HTR-8/SVneo (cell line): ENCODE results near the gene ZNF638.
A peak's percentile ranks its signal among the peaks of the same experiment; 100 is the strongest.
"Not testable (repeated sequence)": the region's sequence is repeated elsewhere in the genome, so short reads cannot be mapped to it uniquely, and the experiment has no call there.

Experiments used
- DNase-seq: peaks from one replicate; pipeline ENCODE4 v3.0.0; 2011; ENCODE audit warnings: low spot score, mixed read lengths; ENCODE audit not compliant: insufficient read length
- FAIRE-seq: peaks from 2 replicates; lab custom pipeline; 2011; peaks lifted over from hg19 to GRCh38; lab: Jason Lieb, UNC

The ZNF638 gene, protein sequence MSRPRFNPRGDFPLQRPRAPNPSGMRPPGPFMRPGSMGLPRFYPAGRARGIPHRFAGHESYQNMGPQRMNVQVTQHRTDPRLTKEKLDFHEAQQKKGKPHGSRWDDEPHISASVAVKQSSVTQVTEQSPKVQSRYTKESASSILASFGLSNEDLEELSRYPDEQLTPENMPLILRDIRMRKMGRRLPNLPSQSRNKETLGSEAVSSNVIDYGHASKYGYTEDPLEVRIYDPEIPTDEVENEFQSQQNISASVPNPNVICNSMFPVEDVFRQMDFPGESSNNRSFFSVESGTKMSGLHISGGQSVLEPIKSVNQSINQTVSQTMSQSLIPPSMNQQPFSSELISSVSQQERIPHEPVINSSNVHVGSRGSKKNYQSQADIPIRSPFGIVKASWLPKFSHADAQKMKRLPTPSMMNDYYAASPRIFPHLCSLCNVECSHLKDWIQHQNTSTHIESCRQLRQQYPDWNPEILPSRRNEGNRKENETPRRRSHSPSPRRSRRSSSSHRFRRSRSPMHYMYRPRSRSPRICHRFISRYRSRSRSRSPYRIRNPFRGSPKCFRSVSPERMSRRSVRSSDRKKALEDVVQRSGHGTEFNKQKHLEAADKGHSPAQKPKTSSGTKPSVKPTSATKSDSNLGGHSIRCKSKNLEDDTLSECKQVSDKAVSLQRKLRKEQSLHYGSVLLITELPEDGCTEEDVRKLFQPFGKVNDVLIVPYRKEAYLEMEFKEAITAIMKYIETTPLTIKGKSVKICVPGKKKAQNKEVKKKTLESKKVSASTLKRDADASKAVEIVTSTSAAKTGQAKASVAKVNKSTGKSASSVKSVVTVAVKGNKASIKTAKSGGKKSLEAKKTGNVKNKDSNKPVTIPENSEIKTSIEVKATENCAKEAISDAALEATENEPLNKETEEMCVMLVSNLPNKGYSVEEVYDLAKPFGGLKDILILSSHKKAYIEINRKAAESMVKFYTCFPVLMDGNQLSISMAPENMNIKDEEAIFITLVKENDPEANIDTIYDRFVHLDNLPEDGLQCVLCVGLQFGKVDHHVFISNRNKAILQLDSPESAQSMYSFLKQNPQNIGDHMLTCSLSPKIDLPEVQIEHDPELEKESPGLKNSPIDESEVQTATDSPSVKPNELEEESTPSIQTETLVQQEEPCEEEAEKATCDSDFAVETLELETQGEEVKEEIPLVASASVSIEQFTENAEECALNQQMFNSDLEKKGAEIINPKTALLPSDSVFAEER (N-terminal part only)

DNA sequence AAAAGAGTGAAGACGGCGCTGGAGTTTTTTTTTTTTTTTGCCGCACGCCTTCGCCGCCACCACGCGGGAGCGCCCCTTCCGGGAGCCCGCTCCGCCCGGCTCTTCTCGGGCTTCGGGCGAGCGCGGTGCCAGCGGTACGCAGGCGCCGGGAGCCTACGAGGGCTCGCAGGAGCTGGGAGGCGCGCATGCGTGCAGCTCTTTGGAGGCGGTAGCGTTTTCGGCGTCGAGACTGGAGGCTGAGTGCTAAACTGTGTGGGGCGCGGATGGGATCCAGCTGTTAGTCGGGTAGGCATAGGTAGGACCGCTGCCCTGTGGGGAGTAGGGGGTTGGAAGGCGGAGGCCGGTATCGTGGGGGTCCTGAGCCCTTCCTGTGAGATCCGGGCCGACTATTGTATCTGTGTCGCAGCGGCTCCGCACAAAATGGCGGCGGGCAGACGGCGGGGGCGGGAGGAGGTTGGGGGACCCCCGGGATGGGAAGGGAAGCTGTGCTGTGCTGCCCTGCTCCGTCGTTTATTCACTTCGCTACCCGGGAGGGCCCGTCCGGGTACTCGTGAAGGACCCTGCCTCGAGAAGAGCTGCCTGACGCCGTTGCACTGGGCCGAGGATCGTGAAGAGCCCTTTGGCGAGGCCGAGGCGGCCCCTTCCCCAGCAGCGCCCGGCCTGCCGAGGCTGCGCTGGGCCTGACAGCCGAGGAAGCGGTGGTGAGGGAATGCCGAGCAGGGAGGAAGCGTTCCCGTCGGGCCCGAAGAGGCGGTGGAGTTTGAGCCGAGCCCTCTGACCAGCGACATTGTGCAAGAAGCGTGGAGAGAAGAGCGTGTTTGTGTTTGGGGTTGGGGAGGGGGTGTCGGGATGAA is at the start of gene ZNF638:
ZNF638 (plus strand) TSS at position 202 of the 854 bp plus-strand sequence. CDS start 17,173 bp downstream, outside the sequence.
- peak; percentile 98 for DNase-seq
- peak; percentile 28 for FAIRE-seq

DNA sequence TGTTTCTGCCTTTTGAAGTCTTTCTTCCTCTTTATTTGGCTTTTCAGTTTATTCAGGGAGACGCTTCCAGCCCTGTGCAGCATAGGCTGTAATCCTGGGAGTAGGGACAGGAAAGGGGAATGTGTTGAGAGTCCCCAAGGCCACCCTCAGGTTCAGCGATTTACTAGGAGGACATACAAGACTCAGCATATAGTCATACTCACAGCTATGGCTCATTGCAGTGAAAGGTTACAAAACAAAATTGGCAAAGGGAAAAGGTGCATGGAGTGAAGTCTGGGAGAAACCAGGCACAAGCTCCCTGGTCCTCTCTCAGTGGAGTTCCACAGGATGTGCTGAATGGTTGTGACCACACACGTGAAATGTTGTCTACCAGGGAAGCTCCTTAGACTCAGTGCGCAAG is 49.6 kb upstream of the ZNF638 start:
- DNase-seq (no peak), FAIRE-seq (peak; percentile 51)

DNA sequence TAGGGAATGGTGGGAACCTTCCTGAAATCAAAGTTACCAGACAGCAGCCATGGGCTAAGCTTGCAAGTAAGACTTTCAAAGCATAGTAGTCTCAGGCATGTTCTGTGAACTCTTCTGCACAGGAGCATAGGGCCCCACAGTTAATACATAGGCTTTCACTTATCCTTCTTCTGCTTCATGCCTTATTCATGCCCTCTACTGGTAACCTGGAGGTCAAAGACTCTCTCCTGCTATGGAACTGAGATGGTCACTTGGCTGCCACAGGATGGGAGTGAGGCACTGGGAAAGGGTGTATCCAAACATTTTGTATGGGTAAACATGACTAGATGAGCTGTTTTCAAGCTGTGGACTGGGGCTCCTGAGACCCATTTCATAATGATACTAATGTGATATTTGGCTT is 49.1 kb upstream of the ZNF638 start:
- FAIRE-seq, result no peak
- DNase-seq, result no peak

DNA sequence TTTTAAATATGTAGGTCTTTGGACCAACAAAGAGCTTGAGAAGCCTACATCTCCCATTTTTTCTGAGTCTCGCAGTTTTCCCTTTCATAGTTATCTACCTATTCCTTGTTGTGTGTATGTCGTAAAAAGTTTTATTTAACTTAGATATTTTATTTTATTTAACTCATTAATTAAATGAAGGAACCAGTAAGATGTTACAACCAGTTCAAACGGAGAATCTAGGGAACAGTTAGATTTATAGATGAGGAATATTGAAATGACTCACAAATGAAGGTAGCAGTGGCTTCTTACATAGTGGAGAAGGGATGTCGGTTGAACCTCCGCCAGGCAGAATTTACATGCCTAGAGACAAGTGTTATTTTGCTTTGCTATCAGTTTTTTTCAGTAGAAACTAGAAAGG is 48.5 kb upstream of the ZNF638 start:
- DNase-seq, result no peak
- no peak for FAIRE-seq

DNA sequence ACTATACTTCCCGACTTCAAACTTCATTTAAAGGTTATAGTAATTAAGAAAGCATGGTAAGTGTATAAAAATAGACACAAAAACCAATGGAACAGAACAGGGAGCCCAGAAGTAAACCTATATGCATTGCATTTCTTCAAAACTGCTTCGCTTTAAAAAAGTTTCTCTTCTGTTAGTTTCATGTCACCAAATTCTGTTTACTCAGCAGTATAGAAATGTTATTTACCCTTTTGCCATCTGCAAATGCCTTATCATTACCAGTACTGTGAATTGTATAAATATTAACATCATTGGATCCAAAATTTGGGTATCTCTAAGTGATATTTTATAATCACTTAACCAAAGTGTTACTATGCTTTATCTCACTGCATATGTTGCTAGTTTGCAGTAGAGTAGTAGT is 45.9 kb upstream of the ZNF638 start:
- FAIRE-seq, result no peak

DNA sequence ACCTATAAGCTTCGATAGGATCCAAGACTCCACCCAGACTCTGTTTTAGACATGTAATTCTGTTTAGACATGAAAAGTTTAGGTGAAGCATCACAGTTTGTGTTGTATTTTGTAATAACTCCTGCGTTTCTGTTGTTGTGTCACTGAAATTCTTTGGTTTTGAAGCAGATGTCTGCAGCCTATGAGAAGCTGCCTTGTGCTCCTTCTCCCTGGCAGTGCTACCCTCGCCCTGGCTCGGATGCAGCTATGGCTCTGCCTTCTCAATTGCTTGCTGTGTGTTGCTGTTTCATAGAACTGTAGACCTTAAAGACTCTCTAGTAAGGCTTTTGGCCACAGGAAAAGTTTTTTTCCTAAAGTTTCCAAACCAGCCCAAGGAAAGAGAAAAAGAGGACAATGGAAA is 40.2 kb upstream of the ZNF638 start:
- FAIRE-seq (no peak), DNase-seq (no peak)

More for the DNA sequence above, 45.9 kb upstream of the ZNF638 start:
- no peak for DNase-seq

DNA sequence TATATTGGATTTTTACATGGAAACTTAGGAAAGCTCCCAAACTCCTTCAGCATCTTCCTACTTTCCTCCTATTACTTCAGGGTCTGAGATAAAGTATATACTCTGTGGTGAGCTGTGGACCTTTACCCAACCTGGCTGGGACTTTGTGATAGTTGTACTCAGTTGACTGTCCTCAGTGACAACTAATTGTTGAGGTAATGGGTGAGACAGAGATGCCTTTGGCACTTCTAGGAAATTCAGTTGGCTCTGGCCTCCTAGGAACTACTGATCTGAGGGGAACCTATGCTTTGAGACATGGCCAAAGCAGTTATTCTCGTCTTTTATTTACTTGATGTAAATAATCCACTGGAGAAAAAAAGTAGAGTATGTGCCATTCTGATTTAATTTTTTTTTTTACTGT is 39.4 kb upstream of the ZNF638 start:
- FAIRE-seq (no peak), DNase-seq (no peak)

DNA sequence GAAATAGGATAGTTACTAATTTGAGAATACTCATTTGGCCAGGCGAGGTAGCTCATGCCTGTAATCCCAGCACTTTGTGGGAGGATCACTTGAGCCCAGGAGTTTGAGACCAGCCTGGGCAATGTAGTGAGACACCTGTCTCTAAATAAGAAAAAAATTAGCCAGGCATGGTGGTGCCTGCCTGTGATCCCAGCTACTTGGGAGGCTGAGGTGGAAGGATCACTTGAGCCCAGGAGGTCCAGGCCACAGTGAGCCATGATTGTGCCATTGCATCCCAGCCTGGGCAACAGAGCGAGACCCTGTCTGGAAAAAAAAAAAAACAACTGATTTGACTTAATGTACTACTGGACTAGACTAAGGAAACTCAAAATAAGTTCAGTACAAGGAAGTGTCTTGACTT is 32.7 kb upstream of the ZNF638 start:
- DNase-seq, result no peak
- FAIRE-seq, result no peak

DNA sequence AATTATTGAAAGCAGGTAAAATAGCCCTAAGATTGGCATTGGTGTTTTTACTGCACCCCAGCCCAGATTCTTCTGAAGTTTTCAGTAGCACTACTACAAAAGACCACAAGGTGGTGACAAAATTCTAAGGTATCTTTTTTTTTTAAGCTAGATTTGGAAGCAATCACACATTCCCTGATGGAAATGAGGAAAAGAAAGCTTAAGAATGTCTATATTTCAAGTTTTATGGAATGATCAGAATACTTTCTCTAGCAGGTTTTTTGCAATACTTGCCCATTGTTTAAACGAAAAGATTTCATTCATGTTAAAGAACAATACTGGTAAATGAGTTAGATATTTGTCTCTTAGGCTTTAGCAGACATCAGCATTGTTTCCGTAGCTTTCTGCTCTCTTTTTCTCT is 32.1 kb upstream of the ZNF638 start:
- no peak for FAIRE-seq
- DNase-seq, result peak; percentile 40

DNA sequence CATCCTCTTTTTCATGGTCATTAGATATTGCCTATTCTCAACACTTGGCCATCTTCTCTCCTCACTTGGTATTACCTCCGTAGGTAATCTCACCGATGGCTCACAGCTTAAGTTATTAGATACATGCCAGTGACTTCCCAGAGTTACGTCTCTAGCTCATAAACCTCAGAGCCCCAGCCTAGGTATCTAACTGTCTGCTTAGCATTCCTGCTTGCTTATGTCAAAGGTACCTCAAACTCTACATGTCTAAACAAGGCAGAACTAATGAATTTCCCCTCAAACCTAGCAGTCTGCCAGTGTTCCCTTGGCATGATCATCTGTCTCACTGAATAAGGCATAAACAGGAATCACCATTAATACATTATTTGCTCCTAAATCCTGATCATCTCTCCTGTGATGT is 27.7 kb upstream of the ZNF638 start:
- FAIRE-seq (no peak), DNase-seq (no peak)

DNA sequence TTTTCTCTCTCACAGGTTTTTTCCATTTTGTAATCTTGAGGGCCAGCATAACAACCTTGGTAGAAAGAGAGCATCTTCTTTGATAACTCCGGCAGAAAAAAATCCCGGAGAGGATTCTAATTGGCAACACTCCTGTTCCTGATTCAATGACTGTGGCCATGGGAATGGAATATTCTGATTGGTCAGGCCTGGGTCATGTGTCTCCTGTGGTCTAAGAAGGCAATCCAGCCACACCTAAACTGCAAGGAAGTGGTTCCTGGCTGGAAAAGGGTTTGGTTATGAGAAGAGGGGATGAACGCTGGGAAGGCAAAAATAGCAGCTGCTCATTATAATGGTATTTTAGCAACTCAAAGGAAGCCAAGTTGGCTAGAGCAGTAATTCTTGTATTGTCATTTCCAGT is 24.8 kb upstream of the ZNF638 start:
- no peak for FAIRE-seq
- DNase-seq, result no peak

DNA sequence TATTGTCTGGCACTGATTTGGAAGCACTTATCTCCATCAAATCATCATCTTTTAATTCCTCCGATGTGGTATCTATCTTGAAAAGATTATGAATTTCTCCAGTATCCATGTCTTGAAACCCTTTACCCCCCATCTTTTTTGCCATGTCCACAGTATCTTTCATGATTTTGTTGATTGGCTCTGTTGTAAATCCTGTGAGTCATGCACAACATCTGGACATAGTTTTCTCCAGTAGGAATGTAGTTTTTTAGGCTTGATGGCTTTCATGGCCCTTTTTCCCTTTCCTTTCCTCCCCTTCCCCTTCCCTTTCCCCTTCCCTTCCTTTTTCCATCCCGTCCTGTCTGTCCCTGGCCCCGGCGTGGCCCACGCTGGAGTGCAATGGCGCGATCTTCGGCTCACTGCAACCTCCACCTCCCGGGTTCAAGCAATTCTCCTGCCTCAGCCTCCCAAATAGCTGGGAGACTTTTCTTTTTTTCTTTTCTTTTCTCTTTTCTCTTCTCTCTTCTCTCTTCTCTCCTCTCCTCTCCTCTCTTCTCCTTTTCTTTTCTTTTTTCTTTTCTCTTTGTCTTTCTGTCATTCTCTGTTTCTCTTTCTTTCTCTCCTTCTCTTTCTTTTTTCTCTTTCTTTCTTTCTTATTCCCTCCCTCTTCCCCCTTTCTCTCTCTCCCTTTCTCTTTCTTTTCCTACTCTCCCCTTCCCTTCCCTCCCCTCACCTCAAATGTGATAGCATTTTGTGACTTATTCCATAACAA is 18.4 kb upstream of the ZNF638 start:
- FAIRE-seq, result peak; percentile 33
- DNase-seq, result no peak

DNA sequence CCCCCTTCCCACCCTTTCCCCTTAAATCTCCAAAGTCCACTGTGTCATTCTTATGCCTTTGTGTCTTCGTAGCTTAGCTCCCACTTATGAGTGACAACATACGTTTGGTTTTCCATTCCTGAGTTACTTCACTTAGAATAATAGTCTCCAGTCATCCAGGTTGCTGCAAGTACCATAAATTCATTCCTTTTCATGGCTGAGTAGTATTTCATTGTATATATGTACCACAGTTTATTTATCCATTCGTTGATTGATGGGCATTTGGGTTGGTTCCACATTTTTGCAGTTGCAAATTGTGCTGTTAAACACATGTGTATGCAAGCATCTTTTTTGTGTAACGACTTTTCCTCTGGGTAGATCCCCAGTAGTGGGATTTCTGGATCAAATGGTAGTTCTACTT is 14.5 kb upstream of the ZNF638 start:
- FAIRE-seq, result no peak
- no peak for DNase-seq

DNA sequence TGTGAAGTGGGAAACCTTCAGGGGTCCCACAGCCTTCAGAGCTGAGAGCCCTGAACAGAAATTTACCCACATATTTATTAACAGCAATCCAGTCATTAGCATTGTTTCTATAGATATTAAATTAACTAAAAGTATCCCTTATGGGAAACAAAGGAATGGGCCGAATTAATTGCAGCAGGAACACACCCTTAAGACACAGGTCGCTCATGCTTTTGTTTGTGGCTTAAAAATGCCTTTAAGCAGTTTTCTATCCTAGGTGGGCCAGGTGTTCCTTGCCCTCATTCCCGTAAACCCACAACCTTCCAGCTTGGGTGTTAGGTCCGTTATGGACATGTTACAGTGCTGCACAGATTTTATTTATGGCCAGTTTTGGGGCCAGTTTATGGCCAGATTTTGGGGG is 13.7 kb upstream of the ZNF638 start:
- not testable (repeated sequence) for FAIRE-seq, DNase-seq

DNA sequence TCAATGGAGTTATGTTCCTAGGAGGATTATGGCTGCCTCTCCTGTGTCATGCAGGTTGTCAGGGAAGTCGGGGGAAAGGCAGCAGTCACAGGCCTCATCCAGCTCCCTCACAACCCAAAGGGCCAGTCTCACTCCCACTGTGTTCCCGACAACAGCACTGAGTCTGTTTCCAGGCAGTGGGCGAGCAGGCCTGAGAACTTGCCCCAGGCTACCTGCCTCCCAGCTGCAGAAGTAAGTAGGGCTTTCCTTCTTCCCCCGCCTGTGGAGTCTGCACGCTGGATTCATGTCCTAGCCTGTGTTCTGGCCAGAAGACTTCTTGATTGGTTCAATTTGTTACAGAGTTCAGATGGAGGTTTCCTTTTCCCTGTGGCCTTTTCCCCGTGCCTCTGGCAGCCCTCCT is 8.2 kb upstream of the ZNF638 start:
- DNase-seq, result no peak
- peak; percentile 77 for FAIRE-seq

DNA sequence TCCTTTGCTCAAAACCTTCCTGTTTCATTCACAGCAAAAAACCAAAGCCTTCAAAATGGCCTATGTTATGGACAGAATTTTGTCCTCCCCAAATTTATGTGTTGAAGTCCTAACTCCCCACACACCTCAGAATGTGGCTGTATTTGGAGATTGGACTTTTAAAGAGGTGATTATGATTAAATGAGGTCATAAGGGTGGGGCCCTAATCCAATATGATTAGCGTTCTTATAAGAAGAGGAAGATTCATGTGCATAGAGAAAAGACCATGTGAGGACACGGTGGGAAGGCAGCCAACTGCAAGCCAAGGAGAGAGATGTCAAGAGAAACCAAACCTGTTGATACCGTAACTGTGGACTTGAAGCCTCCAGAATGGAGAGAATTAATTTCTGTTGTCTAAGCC is 4.6 kb upstream of the ZNF638 start:
- no peak for DNase-seq
- no peak for FAIRE-seq

DNA sequence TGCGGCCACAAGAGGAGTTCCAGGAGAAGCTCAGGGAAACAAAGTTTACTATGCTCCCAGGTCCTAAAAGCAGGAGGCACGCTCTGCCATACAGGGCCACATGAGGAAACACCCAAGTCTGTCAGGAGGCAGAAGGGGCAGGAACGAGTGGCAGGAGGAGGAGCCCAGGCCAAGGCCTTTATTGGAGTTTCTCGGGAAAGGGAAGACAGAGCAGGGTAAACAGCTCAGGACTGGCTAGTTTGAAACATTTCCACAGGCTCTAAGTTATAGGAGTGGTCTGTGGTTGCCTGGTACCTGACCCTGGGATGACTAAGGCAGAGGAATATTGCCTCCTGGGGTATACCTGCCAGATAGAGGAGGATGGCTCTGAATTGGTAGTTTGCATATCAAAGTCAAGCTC is 3.7 kb upstream of the ZNF638 start:
- DNase-seq, result no peak
- no peak for FAIRE-seq

DNA sequence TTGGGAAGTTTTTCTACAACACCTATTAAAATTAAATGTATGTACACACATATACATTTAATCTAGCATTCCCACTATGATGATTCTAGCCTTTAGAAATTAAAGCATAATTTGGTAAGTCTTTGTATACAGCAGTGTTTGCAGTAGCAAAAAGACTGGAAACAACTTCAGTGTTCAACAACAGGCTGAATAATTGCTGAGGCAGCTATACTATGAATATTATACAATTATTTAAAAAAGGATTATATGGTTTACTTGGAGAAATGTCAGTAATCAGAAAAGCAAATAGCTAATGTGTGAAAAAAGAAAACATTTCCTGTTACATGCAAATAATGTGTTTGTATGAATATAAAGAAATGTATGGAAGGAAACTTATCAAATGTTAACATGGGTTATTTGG is 1.4 kb upstream of the ZNF638 start:
- DNase-seq (no peak), FAIRE-seq (no peak)
